Smooth muscle cell (in vitro differentiated cells): Measurements from ENCODE around the gene FBXL16. TPM values are rescaled to one million over a fixed set of nuclear protein-coding genes. Genes with fewer than 3 reads are reported as not detected.

Experiments
- DNase-seq: peaks from one replicate; lab custom pipeline; 2025; ENCODE audit not compliant: unreplicated experiment; lab: John Stamatoyannopoulos, UW
- H2AFZ ChIP-seq: fragments of 200-600 bp; sonication (generic); 2 replicates; pipeline ENCODE4 v1.6.0; 2016; ENCODE audit warnings: antibody characterized with exemption, low read depth, mild to moderate bottlenecking
- H3F3A ChIP-seq: fragments of 200-600 bp; sonication (generic); 2 replicates; pipeline ENCODE4 v1.6.0; 2017; ENCODE audit warnings: antibody characterized with exemption, low read depth
- H3K27ac ChIP-seq: fragments of 200-600 bp; sonication (generic); 2 replicates; pipeline ENCODE4 v1.5.1; 2016; ENCODE audit warnings: low read depth, mild to moderate bottlenecking
- H3K27me3 ChIP-seq: fragments of 200-600 bp; sonication (generic); 2 replicates; pipeline ENCODE4 v1.6.1; 2016; ENCODE audit warnings: low read depth, mild to moderate bottlenecking
- H3K36me3 ChIP-seq: fragments of 200-600 bp; sonication (generic); 2 replicates; pipeline ENCODE4 v1.5.1; 2016; ENCODE audit warnings: low read depth
- H3K4me1 ChIP-seq: fragments of 200-600 bp; sonication (generic); 2 replicates; pipeline ENCODE4 v1.5.1; 2016; ENCODE audit warnings: low read depth
- H3K4me2 ChIP-seq: fragments of 200-600 bp; sonication (generic); 2 replicates; pipeline ENCODE4 v1.6.0; 2016; ENCODE audit warnings: mild to moderate bottlenecking
- H3K4me3 ChIP-seq: fragments of 200-600 bp; sonication (generic); 2 replicates; pipeline ENCODE4 v1.5.1; 2016; ENCODE audit warnings: mild to moderate bottlenecking
- H3K79me2 ChIP-seq: fragments of 200-600 bp; sonication (generic); 2 replicates; pipeline ENCODE4 v1.6.0; 2016; ENCODE audit warnings: low read depth, mild to moderate bottlenecking
- H3K9ac ChIP-seq: fragments of 200-600 bp; sonication (generic); 2 replicates; pipeline ENCODE4 v1.6.0; 2016; ENCODE audit warnings: low read depth
- H3K9me3 ChIP-seq: fragments of 200-600 bp; sonication (generic); replicated peaks from 2 replicates; pipeline ENCODE4 v1.5.1; 2016; ENCODE audit warnings: low read depth
- H4K20me1 ChIP-seq: fragments of 200-600 bp; sonication (generic); 2 replicates; pipeline ENCODE4 v1.6.0; 2016; ENCODE audit warnings: low read depth
- WGBS: methylation state at CpG from one replicate; pipeline ENCODE4 v1.1.7; 2016; ENCODE audit warnings: low lambda C conversion rate; 5-methylcytosine and 5-hydroxymethylcytosine counted together
- polyA plus RNA-seq: library from polyadenylated mRNA; unstranded; fragments of >200 nt; fragmentation: Nextera tagmentation; extraction: Ambion mirVana; gene quantifications from 2 replicates; pipeline ENCODE4 v1.2.1, GENCODE V29; 2016
- total RNA-seq: library from RNA; depleted of rRNA; stranded (reverse); fragments of >200 nt; gene quantifications from 2 replicates; pipeline ENCODE4 v1.2.3, GENCODE V29; 2014
- TF ChIP-seq, protein P1 (sequence below): fragments of 200-600 bp; sonication (generic); IDR thresholded peaks from 2 replicates; pipeline ENCODE4 v1.5.1; 2017; ENCODE audit warnings: borderline replicate concordance, mild to moderate bottlenecking, antibody characterized with exemption; ENCODE audit not compliant: insufficient read depth, poor library complexity, severe bottlenecking

Gene FBXL16
- total and polyA plus RNA-seq, 2 experiments from 2014 or later = 0.17 to 0.76 TPM

DNA sequence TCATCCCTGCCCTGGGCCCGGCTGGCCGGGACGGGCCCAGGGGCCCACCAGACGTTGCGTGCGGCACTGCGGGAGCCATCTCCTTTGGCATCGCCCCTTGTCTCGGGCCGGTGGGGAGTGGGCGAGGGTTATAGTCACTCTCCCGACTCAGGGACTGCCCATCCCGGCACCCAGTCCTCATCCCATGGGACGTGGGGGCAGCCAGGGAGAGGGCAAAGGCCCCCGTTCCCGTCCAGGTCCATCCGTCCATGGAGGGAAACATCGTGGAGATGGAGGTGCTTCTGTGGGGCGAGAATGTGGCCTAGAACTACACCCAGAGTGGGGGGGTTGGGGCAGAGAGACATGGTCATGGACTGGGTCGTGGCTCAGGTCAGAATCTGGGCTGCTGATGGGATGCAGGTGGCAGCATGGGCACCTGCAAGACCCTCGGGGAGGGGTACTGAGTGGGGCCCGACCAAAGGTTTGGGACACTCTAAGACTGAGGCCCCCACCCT, 58.9 kb downstream of the FBXL16 start:
- Histone ChIP-seq H3K9me3 (no peaks in the 10 kb centered on the region), H3K9ac (no peak overlapping the region), H3K27me3 (no peaks in the 10 kb centered on the region), H3K4me2 (no peak overlapping the region), H3F3A (peaks cover 6% of the 10 kb centered on the region), H3K4me1 (peaks cover 17% of the 10 kb centered on the region), H3K36me3 (no peaks in the 10 kb centered on the region), H2AFZ (no peak overlapping the region), H4K20me1 (no peaks in the 10 kb centered on the region), H3K4me3 (no peak overlapping the region), H3K27ac (no peak overlapping the region), H3K79me2 (peaks cover 14% of the 10 kb centered on the region)
- 96% methylated on average over 22 of the region's 22 CpGs for WGBS
- TF ChIP-seq, protein P1, sequence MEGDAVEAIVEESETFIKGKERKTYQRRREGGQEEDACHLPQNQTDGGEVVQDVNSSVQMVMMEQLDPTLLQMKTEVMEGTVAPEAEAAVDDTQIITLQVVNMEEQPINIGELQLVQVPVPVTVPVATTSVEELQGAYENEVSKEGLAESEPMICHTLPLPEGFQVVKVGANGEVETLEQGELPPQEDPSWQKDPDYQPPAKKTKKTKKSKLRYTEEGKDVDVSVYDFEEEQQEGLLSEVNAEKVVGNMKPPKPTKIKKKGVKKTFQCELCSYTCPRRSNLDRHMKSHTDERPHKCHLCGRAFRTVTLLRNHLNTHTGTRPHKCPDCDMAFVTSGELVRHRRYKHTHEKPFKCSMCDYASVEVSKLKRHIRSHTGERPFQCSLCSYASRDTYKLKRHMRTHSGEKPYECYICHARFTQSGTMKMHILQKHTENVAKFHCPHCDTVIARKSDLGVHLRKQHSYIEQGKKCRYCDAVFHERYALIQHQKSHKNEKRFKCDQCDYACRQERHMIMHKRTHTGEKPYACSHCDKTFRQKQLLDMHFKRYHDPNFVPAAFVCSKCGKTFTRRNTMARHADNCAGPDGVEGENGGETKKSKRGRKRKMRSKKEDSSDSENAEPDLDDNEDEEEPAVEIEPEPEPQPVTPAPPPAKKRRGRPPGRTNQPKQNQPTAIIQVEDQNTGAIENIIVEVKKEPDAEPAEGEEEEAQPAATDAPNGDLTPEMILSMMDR = no peak
- no peak for DNase-seq

GRCh38 chr16:645852-646678, 59.5 kb downstream of the FBXL16 start:
- no peak overlapping the region for H3K4me2 ChIP-seq
- H3K36me3 ChIP-seq = no peaks in the 10 kb centered on the region
- H4K20me1 ChIP-seq = no peaks in the 10 kb centered on the region
- no peaks in the 10 kb centered on the region for H3K27me3 ChIP-seq
- no peaks in the 10 kb centered on the region for H3K9me3 ChIP-seq
- peaks cover 6% of the 10 kb centered on the region for H3F3A ChIP-seq
- no peak overlapping the region for H3K27ac ChIP-seq
- WGBS = 87% methylated on average over 32 of the region's 32 CpGs
- DNase-seq = no peak
- H3K9ac ChIP-seq = no peak overlapping the region
- no peak overlapping the region for H2AFZ ChIP-seq
- H3K4me3 ChIP-seq = no peak overlapping the region
- TF ChIP-seq, protein P1 = no peak
- H3K79me2 ChIP-seq = peaks cover 14% of the 10 kb centered on the region
- peaks cover 17% of the 10 kb centered on the region for H3K4me1 ChIP-seq

DNA sequence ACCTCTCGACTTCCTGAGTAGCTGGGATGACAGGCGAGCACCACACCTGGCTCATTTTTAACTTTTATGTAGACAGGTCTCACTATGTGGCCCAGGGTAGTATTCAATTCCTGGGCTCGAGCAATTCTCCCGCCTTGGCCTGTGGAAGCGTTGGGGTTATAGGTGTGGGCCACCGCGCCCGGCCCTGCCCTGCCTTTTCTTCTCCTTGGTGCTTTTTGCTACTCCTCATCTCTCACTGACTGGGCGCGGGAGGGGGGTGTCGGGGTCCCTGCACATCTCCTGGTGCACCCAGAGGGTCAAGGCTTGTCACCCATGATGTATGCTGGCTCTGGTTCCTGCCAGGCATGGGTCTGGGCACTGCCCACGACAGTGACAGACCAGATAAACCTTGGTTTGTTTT, 61.0 kb downstream of the FBXL16 start:
- Histone ChIP-seq H4K20me1 (no peaks in the 10 kb centered on the region), H3K27me3 (no peaks in the 10 kb centered on the region), H3K79me2 (peaks cover 14% of the 10 kb centered on the region), H3K36me3 (no peaks in the 10 kb centered on the region), H3K4me2 (no peak overlapping the region), H3K4me3 (no peak overlapping the region), H3K27ac (no peak overlapping the region), H3K9me3 (no peaks in the 10 kb centered on the region), H2AFZ (no peak overlapping the region), H3F3A (peaks cover 9% of the 10 kb centered on the region), H3K4me1 (peaks cover 10% of the 10 kb centered on the region), H3K9ac (no peak overlapping the region)
- TF ChIP-seq, protein P1 = no peak
- DNase-seq = no peak
- 97% methylated on average over 12 of the region's 12 CpGs for WGBS

- Histone ChIP-seq H3K4me2 (peak overlapping the region; percentile 97), H3K27ac (no peak overlapping the region), H3K4me3 (peak overlapping the region; percentile 83), H3K9me3 (no peaks in the 10 kb centered on the region), H3F3A (peaks cover 13% of the 10 kb centered on the region), H3K4me1 (peaks cover 9% of the 10 kb centered on the region), H3K9ac (no peak overlapping the region), H2AFZ (no peak overlapping the region), H4K20me1 (no peaks in the 10 kb centered on the region), H3K27me3 (no peaks in the 10 kb centered on the region), H3K36me3 (no peaks in the 10 kb centered on the region), H3K79me2 (peaks cover 10% of the 10 kb centered on the region)
- WGBS = 92% methylated on average over 13 of the region's 13 CpGs
- TF ChIP-seq, protein P1 = no peak
- DNase-seq = no peak
Observed at GRCh38 chr16:643050-643368, 62.6 kb downstream of the FBXL16 start.
